Testis (tissue), 2 donors: Measurements from ENCODE around the gene JMJD4.

Experiments
- CTCF ChIP-seq, 3 experiments: fragments of 450-650 bp in 2 of 3; fragments of 200-600 bp in 1 of 3; sonication (generic) in 1 of 3; IDR thresholded peaks; one replicate each; pipeline ENCODE4 v1.5.1; 2016 to 2019; ENCODE audit warnings: antibody characterized with exemption in 3 of 3, mild to moderate bottlenecking in 2 of 3, moderate library complexity in 1 of 3
- POLR2A ChIP-seq: fragments of 450-650 bp; IDR thresholded peaks from one replicate; pipeline ENCODE4 v1.6.1; 2017; ENCODE audit warnings: antibody characterized with exemption, mild to moderate bottlenecking, moderate library complexity

DNA sequence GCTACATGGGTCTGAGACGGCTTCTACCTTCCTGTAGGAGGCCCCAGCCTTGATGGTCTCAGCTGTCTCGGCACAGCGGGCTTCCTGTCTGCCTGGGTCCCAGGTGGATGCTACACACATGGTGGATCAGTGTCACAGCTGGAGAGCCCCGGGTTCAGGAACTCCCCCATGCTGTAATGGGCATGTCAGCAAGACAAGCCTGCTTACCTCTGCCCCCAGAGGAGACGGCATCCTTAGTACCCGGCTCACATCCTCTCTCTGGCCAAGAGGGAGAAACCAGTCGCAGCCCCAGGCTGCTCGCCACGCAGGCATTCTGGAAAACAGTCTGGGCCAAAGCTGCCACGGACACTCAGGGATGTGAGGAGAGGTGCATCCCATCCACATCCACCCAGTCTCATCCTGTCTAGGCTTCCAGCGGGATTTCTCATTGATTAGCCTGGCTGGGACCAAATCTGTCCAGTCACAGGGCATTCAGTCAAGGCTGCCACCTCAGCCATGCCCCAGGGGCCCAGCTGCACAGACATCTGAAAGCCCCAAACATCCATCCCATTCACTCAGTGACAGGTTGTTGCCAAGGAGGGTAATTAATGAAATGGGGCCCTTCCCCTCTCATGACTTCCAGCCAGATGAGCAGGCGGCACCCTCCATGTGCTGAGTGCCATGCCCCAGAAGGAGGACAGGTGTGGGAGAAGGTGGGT lies 10.6 kb upstream of the JMJD4 start:
- TF ChIP-seq CTCF (IDR thresholded peaks at IDR 0.05) (no peak), POLR2A (no peak)
